Posterior vena cava (tissue), 2 donors: Measurements from ENCODE around the gene LRBA. TPM values are rescaled to one million over a fixed set of nuclear protein-coding genes. Genes with fewer than 3 reads are reported as not detected.
"Not testable (repeated sequence)": the region's sequence is repeated elsewhere in the genome, so short reads cannot be mapped to it uniquely, and the experiment has no call there.

Source experiments
- DNase-seq: peaks from one replicate; pipeline ENCODE4 v3.0.0-alpha.2; 2020; ENCODE audit warnings: low spot score
- intact Hi-C, 2 donors: fragments of 100-400 bp; cut with DNase I; formaldehyde crosslinking; loops; one replicate each; pipeline versions ENCODE4 v1.14.1 to v1.14.2; 2022 to 2023
- total RNA-seq, 2 donors: library from RNA; stranded (reverse); fragmentation: NEBNext Ultra II Directional; extraction: Animal tissue kit (Norgen Biotek cat#: 25700); gene quantifications; one replicate each; pipeline ENCODE4 v1.2.1, GENCODE V29; 2021
- donor health status: DM: yes; HTN: yes; CAD: no.
- donor health status: DM: yes; HTN: yes; CAD: no.

Gene LRBA
- total RNA-seq, 2 donors from 2014 or later, result 21.0 to 23.0 TPM

GRCh38 chr4:150569384-150569987, 445.6 kb downstream of the LRBA start:
- intact Hi-C loops, result no loop called here
- DNase-seq, result no peak

DNA sequence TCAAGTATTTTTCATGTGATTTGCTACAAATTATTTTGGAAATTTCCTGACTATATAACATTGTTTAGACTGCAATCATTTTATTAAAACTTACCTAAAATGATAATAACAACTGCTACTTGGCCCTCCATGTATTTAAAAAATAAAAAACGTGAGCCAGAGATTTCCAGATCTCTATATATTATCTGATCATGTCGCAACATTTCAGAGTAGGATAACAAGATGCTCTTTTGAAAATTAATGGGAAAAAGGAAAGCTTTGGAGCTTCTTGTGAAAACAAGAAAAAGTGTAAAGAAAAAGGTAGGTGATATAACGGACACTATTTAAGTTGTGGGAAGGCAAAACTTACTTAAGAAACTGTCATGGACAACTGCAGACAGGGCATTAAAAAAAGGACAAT, 448.0 kb downstream of the LRBA start:
- intact Hi-C loops, result no loop called here
- no peak for DNase-seq

DNA sequence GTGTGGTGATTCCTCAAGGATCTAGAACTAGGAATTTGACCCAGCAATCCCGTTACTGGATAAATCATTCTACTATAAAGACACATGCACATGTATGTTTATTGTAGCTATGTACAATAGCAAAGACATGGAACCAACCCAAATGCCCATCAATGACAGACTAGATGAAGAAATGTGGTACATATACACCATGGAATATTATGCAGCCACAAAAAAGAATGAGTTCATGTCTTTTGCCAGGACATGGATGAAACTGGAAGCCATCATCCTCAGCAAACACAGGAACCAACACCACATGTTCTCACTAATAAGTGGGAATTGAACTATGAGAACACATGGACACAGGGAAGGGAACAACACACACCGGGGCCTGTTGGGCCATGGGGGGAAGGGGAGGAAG, 450.1 kb downstream of the LRBA start:
- intact Hi-C loops, DNase-seq: not testable (repeated sequence)

- DNase-seq, result no peak
- intact Hi-C loops, result no loop called here
Measured at GRCh38 chr4:150562751-150563150, 452.3 kb downstream of the LRBA start.

- intact Hi-C loops, result no loop called here
- DNase-seq, result no peak
Measured at GRCh38 chr4:150562250-150562649, 452.8 kb downstream of the LRBA start.

DNA sequence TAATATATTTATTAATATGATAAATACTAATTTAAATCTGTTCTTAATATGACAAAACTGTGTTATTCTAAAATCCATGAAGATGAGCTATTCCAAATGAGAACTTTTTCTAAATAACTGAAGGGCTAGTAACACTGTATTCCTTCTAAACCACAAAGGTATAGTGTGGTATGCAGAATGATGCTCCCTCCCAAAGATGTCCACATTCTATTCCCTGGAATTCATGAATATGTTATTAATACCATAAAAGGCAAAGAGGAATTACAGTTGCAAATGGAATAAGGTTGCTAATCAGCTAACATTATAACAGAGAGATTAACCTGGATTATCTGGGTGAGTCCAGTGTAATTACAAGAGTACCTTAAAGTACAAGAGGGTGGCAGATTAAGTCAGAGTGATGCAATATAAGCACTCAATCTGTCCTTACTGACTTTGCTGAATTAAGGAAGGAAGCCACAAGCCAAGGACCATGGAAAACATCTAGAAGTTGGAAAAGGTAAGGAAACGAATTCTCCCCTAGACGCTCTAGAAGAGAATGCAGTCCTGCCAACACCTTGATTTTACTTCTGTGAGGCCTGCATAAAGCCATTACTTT, 453.8 kb downstream of the LRBA start:
- intact Hi-C loops, result no loop called here
- no peak for DNase-seq

- intact Hi-C loops, DNase-seq: not testable (repeated sequence)
Measured at GRCh38 chr4:150557811-150558210, 457.3 kb downstream of the LRBA start.

GRCh38 chr4:150547154-150547838, 467.8 kb downstream of the LRBA start:
- DNase-seq, result no peak
- intact Hi-C loops, result loop anchor here in 1 of 2 donors (2.0 kb wide), 1 partner anchor 72 kb away; no protein-coding TSS in a partner anchor

DNA sequence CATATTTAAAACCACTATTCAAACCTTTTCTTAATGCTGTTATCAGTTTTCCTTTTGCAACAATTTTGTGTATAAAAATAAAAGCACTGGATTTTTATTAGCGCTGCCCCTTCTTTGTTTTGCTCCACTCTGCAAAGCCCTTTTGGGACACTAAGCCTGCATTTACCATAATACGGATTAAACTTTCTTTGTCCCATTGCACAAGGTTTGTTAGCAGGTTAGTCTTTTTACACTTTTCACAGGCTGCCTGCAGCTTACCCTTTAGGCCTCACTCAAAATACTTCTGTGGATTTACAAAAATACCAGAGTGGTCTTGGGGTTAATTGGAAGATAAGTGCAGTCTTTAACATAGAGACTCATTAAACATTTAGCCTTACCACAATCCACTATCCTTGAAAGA, 468.8 kb downstream of the LRBA start:
- DNase-seq, result no peak
- intact Hi-C loops, result loop anchor here in 1 of 2 donors (2.0 kb wide), 1 partner anchor 71 kb away; no protein-coding TSS in a partner anchor

GRCh38 chr4:150543042-150543441, 472.0 kb downstream of the LRBA start:
- no peak for DNase-seq
- intact Hi-C loops, result no loop called here

- intact Hi-C loops, result no loop called here
- DNase-seq, result no peak
Measured at GRCh38 chr4:150541681-150542080, 473.4 kb downstream of the LRBA start.

DNA sequence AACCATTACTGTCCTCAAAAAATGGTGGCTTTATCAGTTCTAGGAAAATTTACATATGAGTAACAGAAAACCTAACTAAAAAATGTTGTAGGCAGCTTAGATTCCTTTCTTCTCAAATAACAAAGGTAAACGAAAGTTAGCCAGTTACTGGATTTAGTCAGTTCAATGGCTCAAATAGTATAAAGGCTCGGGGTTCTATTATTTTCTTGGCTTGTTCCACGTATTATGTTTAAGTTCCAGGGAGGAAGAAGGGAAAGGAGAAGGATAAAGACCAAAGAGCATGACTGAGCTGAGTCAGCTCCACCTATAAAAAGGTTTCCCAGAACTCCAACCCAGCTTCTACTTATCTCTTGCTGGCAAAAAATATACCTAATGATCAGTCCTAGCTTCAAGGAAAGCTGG, 474.1 kb downstream of the LRBA start:
- intact Hi-C loops, result no loop called here
- DNase-seq, result no peak

DNA sequence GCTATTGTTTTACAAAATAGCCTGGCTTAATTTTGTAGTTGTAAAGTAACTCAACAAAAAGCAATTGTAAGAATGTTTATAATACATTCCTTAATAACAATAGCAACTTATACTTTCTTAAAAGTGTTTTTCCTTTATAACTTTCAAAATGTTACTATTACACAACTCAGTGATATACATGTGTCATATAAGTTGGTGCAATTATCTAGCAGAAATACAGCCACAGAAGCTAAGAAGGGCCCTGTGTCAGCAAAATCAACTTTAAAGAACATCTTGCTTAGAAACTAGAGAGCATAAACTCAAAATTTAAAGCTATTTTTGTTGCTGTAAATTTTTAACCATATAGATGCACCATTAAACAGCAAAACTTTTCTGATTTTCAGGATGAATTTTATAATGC, 474.5 kb downstream of the LRBA start:
- no peak for DNase-seq
- intact Hi-C loops, result no loop called here

DNA sequence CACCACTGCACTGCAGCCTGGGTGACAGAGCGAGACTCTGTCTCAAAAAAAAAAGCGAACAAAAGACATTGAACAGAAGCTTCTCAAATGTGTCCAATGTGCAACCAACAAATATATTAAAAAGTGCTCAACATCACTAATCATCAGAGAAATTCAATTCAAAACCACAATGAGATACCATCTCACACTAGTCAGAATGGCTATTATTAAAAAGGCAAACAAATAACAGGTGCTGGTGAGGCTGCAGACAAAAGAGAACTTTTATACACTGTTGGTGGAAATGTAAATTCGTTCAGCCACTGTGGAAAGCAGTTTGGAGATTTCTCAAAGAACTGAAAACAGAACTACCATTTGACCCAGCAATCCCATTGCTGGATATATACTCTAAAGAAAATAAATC, 477.2 kb downstream of the LRBA start:
- DNase-seq, intact Hi-C loops: not testable (repeated sequence)

DNA sequence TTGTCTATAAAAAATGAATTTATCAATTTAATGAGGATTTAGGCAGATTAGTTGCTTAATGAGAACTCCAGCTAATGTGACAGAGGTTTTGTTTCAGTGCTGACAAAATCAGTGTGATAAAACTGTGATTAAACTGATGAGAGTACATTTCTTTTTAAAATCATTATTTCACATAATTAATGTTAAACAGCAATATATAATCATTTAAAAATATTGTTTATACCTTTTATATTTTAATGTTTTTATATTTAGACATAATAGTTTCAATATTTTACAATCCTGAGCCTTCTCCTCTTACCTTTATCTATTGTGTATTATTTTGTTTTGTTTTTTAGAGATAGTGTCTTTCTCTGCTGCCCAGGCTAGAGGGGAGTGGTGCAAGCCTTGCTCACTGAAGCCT, 480.3 kb downstream of the LRBA start:
- intact Hi-C loops, result no loop called here
- DNase-seq, result no peak

DNA sequence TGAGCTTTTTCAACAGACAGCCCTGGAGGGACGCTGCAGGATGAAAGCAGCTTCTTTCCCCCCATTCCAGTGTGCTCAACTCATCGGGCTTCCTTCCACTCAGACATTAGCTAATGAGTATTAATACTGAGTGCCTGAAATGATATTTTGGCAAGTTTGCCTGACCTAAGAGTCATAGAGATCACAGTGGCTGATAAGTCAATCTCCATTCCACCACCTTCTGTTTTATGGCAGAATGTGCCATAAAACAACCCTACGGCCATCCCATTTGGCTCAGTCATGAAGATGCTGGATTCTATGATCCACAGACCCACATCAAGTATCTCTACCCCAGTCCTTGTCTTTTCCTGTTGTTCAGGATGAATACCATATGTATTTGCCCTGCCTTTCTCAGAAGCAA, 481.4 kb downstream of the LRBA start:
- intact Hi-C loops, result no loop called here
- no peak for DNase-seq

- intact Hi-C loops, result loop anchor here in 1 of 2 donors (10.0 kb wide), 1 partner anchor 1331 kb away; no protein-coding TSS in a partner anchor
- DNase-seq, result no peak
Measured at GRCh38 chr4:150525321-150525868, 489.7 kb downstream of the LRBA start.

DNA sequence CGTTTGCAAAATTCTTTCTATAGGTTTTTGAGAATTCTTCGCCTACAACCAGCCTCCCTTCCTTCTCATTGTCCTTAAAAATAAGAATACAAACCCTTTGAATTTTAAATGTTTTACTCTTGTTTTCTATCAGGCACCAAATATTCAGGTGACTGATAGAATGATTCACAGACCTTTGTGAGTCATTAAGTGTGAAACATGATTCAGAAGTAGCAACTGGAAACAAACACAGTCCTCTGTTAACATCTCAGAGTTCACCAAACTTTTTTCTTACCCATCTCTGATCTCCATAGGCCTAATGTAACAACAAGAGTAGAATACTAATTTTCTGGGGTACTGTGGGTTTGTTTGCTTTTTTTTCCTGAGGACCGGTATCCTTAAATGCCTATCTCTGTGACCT, 496.5 kb downstream of the LRBA start:
- intact Hi-C loops, result no loop called here
- no peak for DNase-seq

DNA sequence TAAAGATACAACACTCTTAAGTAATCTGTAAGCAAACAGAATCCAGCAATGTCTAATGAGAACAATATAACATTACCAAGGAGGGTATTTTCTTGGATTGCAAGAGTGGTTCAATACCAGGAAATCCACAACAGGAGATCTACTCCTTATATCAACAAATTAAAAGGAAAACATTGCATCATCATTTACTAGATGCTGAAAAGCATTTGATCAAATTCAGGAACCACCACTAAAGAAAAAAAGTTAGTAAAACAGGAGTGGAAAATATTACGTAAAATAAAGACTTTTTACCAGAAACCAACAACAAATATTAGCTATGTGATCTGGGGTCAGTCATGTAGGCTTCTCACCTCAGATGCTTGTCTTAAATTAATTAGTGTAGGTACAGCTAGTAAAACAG, 499.9 kb downstream of the LRBA start:
- intact Hi-C loops, result no loop called here
- DNase-seq, result no peak

- intact Hi-C loops, result no loop called here
- no peak for DNase-seq
Measured at GRCh38 chr4:150514709-150515108, 500.4 kb downstream of the LRBA start.
